ENCODE data around the gene ARHGEF1.
"Not testable (repeated sequence)": the region's sequence is repeated elsewhere in the genome, so short reads cannot be mapped to it uniquely, and the experiment has no call there.

Gene ARHGEF1

DNA sequence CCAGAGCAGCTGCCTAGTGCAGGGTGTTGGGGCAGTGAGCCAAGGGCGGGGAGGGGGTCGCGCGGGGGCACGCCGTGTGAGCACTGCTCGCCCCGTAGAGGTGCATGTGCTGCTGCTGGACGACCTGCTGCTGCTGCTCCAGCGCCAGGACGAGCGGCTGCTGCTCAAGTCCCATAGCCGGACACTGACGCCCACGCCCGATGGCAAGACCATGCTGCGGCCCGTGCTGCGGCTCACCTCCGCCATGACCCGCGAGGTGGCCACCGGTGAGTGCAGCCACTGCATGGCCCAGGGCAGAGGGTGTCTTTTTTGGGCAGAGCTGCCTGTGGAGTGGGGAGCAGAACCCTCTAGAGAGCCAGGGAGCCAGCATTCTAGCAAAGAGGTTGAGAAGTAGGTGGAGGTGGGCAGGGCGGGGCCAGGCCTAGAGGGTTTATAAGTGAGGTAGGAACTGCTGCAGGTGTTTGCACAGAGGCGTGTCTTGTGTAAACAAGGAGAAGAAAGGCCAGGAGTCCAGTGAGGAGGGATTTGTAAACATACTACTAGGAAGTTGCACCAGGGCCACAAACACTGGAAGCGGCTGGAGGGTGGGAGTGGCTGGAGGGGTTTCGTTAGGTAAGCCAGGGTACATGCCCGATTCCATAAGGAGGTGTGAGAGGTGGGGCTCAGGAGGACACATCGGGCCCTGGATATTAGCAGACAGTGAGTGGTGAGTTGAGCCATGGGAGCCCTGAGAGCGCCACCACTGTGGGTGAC lies 21.3 kb downstream of the ARHGEF1 start:
- DNase-seq: no peak

DNA sequence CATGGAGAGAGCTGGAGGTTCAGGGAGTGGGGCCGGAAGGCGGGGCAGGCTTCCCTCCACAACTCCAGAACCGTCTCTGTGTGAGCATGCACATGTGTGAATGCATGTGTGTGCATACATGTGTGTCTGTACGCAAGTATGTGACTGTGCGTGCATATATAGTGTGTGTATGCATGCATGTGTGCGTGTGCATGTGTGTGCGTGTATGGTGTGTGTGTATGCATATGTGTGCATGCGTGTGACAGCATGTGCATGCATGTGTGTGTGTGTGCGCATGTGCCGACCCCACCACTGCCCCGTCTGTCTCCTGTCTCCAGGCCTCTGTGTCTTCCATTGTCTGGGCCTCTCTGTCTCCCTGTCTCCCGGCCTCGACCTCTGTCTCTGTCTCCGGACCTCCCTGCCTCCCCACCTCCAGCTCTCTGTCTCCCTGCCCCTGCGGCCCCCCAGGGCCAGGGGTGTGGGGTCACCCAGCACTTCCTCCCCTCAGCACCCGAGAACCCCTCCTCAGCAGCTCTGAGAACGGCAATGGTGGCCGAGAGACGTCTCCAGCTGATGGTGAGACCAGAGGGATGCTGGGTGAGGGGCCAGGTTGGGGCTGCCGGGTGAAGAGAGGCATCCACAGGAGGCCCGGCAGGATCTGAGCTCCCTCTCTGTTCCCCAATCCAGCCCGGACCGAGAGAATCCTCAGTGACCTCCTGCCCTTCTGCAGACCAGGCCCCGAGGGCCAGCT lies 22.5 kb downstream of the ARHGEF1 start:
- no peak for DNase-seq

DNA sequence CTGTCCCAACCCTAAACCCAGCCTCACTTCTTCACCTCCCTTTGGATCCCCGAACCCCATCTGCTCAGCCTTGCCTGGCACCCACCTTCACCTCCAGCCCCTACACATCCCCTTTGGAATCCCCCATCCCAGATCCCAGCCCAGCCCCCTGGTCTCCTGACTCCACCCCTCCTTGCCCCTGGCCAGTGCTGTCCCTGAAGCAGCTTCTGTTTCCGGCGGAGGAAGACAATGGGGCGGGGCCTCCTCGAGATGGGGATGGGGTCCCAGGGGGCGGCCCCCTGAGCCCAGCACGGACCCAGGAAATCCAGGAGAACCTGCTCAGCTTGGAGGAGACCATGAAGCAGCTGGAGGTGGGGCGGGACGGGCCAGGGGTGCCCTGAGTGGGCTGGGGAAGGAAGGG lies 23.3 kb downstream of the ARHGEF1 start:
- DNase-seq: no peak

DNA sequence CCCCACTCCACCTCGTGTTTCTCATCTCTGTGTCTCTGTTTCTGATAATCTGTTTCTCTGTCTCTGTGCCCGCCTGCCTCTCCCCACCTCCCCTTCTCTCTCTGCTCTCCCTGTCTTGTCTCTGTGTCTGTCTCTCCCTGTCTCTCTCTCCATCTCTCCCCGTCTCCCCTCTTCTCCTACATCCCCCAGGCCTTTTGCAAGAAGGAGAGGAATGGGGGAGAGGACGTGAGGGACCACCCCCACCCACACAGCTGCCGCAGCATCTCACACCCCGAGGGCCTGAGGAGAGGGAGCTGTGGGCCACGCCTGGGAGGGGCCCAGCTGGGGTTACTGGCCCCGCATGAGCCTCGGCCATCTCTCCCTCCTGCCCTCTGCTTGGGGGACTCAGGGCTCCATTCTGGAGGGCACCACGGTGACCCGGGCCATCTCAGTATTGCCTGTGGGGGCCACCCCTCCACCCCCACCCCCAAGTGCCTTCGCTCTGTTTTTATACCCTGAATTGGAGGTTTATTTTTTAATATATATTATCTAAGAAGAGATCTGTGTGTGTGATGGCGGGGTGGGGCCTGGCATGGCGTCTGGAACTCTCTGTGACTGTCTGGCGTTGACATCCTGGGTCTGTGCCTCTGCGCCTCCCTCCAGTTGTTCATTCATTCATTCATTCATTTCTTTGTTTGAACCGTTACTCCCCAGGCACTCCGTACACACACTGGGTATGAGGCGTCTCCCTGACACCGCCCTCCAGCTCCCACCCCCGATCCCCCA lies 24.1 kb downstream of the ARHGEF1 start:
- no peak for DNase-seq

DNA sequence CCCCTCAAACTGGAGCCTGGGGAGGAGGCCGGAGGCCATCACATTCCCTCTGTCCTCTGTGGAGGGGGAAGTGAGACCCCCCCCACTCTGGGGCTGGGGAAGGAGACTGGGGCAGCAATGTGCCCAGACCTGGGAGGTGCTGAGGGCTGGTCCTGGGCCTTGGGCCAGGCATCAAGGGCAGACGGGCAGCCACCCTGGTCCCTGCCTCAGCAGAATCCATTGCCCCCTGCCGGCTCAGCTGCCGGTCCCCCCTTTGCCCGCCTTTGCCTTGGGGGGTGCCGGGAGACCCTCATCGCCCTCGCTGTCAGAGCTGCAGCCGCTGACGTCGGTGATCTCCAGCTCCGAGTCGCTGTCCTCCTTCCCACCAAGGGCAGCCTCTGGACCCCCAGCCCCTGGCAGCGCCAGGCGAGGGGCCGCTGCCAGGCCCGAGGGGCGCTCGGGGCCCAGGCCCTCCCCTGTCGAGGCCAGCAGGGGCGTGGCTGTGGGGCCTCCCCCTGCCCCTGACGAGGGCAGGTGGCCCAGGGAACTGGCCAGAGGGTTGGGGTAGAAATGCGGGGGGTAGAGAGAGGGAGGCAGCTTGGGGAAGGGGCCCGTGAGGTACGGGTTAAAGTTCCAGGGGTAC lies 25.1 kb downstream of the ARHGEF1 start:
- no peak for DNase-seq

DNA sequence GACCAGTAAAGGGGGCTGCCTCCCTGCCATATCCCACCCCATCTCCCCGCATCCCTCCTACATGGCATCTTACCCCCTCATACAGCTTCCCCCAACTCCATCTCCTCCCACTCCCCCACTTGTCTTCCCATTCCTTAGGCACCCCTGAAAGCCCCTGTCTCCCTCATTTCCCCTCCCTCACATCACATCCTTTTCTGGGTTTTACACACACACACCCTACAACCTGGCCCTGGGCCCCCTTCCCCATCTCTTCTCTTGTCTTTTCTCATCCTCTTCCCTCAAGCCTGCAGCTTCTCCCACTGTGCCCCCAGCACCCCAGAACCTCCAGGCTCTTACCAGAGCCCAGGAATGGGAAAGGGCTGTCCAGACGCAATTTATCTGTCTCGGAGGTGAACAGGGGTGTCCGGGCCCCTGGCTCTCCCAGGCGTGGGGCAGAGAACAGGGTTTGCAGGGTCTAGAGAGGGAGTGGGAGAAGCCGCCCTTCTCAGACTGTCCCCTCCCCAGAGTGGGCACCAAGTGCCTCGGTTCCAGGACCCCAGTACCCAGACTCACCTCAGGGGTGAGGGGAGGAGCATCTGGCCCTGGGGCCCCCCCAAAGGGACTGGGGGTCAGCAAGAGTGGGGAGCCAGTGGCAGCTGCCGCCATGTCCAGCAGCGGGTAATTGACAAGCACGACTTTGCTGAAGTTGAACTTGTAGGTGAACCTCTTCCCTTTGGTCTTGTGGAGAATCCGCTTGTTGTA lies 25.9 kb downstream of the ARHGEF1 start:
- DNase-seq: no peak

DNA sequence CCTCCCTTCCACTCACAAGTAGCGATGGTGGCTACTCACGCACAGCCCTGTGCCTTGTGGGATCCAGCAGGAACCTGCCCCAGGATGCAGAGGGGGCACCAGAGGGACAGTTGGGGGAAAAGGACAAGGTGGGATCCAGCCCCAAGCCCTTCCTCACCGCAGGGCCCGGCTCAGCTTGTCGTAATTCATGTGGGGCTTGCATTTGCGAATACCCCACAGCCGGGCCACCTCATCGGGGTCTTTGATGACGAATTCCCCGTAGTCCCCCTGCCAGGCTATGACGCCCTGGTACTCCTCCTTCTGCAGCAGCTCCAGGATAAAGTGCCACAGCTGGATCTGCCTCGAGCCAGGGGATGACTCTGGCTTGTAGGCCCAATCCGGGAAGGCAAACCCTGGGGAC lies 26.7 kb downstream of the ARHGEF1 start:
- no peak for DNase-seq

DNA sequence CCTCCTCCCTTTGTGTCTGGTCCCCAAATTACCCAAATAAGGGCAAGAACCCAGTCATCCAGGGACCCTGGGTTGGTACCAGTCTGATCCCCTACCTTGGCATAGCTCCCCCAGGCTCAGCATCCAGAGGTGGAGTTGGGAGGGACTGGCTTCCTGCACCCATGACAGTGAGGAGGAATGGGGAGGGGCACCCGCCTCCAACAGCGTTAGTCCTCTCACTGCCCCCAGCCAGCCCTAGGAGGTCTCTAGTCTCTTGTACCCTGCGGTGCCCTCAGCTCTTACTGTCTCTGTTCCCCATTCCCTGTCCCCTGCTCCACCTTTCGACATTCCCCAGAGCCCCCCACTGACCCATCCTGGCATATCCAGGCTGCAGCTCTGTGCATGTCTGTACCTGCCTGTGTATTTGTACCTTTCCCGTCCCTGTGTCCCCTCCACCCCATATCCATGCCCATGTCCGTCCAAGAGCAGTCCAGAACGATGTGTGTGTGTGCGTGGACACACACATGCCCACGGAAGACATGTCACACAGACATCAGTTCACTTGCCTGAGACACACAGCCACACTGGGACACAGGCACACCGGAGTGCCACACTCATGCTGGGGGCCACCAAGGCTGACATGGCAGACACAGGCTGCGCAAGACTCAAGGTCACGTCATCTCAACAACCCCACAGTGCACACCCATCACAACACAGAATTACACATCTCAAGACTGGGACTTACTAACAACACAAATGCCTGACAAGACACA lies 27.4 kb downstream of the ARHGEF1 start:
- no peak for DNase-seq

DNA sequence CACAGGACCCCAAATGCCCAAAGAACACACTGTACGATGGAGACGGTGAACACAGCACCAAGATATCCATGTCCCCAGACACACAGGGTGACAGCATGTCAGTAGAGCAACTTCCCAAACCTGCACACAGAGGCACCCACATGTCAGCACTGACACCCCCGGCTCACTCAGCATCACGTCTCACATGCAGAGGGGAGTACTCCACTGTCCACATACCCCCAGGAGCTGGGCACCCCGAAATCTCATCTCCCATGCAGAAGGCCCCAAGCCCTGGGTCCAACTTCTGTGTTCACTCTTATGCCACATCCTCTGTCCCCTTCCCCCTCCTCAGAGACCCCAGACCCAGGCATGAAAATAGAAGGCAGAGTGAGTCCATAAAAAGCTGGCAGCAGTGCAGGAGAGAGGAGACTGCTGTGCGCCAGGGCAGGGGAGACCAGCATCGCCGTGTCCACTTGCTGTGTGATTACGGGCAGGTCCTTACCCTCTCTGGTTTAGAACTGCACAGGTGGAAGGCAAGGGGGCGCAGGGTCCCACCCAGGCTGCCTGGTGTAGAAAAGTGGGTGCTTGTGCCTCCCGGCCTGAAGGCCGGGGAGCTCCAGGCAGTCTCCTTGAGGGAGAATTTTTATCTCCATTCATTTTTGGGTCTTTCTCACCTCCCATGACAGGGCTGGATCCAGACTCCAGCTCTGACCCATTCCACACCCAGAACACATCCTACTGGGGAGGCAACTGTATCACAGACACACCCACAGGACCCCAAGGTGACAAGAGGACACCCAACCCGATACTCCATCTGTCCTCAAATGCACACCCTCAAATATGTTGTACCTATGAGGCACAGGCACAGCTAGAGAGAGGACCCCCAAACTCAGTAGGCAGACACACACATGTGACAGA lies 28.3 kb downstream of the ARHGEF1 start:
- no peak for DNase-seq

DNA sequence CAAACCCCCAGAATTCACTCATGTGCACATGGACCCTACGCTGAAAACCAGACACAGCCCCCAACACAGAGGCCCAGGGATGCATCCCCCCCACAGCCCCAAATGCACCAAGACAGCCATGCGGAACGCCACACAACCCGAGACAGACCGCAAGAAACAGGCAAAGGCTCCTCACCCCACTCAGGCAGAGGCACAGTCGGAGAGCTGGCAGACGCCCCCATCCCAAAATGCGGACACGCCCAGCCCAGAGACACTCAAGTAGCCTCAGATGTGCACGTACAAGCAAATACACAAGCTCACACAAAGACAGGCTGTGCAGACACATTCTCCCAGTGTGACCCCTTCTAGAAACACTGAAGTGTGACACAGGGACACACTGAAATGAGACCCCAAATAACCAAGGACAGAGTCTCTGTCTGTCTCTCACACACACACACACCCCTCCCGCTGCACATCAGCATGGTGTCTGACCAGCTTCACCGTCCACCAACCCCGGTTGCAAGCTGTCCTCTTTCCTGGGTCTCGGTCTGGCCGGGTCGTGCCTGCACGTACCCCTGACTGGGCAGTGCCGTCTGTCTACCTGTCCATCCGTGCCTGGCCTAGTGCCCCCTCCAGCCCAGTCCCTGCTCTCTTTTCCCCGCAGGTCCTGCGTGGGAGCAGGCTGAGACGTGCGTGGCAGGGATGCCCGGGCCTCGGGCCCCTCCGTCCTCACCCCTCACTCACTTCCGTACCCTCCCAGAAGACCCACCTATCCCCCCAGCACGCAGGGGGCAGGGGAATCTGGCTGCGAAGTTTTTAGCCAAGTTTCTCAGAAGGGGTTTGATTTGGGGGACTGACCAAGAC lies 29.1 kb downstream of the ARHGEF1 start:
- no peak for DNase-seq

DNA sequence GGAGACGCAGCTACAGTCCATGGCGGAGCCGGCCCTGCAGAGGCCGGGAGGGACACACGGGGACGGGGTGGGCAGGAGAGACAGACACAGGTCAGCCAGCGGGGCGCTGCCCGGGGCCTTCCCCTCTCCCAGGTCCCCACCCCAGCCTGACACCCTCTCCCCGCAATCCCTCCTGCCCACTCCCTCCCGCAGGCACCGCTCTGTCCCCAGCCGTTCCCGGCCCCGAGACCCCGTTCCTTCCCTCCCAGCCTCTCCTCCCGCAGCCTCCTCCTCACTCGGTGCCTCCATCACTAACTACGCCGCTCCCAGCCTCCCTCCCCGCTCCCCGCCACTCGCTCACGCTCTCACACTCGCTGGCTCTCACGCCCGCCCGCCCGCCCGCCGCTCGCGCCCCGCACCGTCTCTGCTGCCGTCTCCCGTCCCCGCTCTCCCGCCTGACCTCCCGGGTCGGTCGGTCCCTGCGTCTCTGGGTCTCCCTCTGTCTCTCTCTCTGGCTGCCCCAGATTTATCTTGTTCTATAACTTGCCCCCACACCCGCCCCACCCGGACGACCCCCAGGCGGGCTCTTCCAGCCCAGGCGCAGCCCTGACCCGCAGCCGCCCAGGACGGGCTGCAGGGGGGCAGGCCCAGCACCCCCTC lies 30.0 kb downstream of the ARHGEF1 start:
- no peak for DNase-seq

DNA sequence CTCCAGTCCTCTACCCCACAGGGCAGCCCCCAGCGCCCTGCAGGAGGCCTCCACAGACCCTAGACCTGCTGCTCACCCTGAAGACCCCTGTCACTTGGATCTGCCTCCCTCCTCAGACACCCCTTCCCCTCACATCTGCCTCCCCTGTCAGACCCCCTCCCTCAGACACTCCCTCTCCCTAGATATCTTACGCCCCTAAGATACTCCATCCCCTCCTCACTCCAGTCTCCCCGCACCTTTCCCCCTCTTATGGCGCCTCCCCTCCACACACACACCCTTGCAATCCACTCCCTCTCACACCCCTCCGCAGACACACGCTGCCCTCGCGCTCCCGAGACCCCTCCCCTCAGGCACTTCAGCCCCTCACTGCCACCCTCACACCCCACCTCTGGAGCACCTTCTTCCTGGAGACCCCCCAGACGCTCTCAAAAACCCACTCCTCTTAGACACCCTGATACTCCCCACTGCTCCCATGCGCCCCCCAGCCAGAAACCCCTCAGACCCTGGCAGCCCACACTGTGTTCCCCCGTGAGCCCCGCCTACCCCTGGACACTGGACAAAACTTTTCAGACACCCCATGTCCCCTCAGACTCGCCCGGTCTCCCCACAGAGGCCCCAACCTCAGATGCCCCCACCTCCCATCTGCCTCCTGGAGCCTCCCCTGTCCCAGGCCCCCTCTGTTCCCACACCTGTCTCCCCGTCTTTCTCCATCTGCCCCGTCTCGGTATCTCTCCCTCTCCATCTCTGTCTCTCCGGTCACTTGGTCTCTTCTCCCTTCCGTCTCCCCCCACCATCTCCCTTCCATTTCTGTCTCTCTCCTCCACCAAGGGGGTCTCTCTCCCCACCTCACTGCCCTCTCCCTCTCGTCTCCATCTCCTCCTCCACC lies 30.8 kb downstream of the ARHGEF1 start:
- DNase-seq: no peak

DNA sequence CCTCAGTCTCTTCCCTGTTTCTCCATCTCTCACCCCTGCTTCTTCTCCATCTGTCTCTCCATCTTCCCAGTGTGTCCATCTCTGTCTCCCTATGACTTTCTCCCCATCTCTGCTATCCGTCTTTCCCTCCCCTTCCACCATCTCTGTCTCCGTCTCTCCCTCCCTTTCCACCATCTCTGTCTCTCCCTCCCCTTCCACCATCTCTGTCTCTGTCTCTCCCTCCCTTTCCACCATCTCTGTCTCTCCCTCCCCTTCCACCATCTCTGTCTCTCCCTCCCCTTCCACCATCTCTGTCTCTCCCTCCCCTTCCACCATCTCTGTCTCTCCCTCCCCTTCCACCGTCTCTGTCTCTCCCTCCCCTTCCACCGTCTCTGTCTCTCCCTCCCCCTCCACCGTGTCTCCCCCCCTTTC lies 31.4 kb downstream of the ARHGEF1 start:
- DNase-seq: not testable (repeated sequence)

DNA sequence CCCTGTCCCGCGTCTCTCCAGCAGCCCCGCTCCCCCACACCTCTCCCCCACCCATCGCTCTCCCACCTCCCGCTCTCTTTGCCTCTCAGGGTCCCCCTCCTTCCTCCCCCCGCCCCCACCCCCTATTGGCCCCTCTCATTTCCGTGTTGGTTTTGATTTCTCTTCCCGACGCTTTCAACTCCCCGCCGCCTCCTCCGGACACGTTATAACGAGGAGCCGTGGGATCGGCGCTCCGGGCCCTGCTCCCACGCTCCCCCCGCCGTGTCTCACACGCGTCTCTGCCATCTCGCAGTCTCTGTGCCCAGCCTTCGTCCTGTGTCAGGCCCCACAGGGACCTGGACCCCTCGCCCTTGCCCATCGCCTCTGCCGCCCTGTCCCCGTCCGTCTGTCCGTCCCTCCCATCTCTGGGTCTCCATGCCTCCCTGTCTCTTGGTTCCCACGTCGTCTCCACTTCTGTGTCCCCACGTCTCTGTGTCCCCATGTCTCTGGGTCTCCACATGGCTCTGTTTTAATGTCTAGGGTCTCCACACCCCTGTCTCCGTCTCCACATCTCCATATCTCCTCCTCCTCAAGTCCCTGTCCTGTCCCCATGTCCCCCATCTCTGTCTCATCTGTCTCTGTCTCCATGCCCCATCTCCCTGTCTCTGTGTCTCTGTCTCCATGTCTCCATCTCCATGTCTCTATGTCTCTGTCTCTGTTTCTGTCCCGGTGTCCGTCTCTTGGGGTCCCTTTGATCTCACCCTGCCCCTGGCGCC lies 32.2 kb downstream of the ARHGEF1 start:
- DNase-seq: no peak

DNA sequence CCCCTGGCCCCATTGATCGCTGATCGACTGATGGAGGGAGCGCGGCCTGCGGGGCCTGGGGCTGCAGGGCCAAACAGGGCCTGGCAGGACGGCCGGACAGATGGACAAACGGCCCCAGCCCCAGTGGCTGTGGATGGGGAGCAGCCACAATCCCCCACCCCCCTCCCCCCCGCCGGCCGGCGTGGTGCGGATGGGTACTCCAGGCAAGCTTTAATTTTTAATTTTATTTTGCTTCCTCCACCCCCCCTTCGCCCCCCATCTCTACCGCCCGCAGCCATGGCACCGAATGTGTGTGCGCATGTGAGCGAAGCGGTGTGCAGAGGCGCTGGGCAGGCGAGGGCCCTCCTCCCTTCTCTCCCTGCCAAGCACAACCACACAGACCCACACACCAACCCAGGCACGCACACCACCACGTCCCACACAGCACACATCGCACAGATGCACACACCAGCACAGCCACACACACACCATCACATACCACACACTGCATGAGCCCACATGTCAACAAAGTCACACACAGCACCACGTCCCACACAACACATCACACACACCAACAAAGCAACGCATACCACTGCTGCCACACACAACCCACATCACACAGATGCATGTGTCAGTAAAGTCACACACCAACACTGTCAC lies 32.9 kb downstream of the ARHGEF1 start:
- DNase-seq: no peak

Measured in anterior cingulate cortex (tissue), 58 donors.